HG02970 (cell line): Measurements from ENCODE around the gene ZNF28.
"Not testable (repeated sequence)": the region's sequence is repeated elsewhere in the genome, so short reads cannot be mapped to it uniquely, and the experiment has no call there.

ENCODE experiments used
- ATAC-seq: cut with Tn5 transposase; IDR thresholded peaks from one replicate; pipeline ENCODE4 v1.9.1; 2021; ENCODE audit warnings: mild to moderate bottlenecking, moderate library complexity, moderate number of reproducible peaks; ENCODE audit not compliant: unreplicated experiment, low FRiP score

The ZNF28 gene

DNA sequence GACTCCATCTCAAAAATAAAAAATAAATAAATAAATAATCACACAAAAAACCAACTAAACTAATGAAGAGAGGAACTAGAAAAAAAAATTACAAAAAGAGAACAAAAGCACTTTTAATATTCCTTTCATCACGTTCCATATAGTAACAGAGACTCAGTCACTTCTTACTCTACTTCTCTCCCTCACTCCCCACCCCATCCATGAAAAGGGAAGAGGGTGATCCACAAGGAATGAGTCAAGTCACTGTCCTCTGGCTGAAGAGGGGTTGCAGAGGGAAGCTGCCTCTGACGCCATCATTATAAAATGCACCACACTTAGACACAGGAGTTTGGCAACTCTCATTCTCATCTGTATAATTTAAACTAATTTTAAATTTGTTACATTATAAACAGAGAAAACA is 38.6 kb downstream of the ZNF28 start:
- not testable (repeated sequence) for ATAC-seq

DNA sequence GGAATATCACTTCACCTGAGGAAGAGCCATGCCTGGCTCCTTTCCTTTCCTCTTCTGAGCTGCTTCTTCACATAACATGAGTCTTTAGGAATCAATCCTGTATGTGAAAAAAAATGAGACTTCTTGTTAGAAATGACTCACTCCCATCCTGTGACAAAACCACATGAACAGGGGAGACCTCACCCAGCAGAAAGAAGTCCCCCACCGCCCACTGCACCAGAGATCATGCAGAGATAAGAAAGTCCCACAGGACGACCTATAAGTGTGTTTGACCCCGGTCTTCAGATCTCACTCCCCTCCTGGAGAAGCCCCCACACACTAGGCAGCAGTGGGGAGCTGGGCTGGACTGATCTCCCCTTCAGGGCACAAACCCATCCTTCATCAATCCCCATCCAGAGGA is 42.6 kb downstream of the ZNF28 start:
- no peak for ATAC-seq

DNA sequence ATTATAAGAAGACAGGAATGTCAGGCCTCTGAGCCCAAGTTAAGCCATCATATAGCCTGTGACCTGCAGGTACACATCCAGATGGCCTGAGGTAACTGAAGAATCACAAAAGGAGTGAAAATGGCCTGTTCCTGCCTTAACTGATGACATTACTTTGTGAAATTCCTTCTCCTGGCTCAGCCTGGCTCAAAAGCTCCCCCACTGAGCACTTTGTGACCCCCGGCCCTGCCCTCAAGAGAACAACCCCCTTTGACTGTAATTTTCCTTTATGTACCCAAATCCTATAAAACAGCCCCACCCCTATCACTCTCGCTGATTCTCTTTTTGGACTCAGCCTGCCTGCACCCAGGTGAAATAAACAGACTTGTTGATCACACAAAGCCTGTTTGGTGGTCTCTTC is 65.0 kb downstream of the ZNF28 start:
- not testable (repeated sequence) for ATAC-seq

DNA sequence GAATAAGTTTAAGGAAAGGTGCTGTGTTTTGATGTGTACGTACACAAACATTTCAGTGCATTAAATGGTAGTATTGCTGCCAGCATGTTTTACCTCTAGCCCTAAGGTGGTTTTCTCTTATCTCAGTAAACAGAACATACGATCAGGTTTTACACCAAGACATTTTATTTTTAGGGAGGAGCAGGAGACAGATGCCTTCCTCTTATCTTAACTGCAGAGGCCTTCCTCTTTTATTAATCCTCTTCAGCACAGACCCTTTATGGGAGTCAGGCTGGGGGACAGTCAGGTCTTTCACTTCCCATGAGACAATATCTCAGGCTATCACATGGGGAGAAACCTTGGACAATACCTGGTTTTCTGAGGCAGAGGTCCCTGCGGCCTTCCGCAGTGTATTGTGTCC is 71.7 kb downstream of the ZNF28 start:
- no peak for ATAC-seq

DNA sequence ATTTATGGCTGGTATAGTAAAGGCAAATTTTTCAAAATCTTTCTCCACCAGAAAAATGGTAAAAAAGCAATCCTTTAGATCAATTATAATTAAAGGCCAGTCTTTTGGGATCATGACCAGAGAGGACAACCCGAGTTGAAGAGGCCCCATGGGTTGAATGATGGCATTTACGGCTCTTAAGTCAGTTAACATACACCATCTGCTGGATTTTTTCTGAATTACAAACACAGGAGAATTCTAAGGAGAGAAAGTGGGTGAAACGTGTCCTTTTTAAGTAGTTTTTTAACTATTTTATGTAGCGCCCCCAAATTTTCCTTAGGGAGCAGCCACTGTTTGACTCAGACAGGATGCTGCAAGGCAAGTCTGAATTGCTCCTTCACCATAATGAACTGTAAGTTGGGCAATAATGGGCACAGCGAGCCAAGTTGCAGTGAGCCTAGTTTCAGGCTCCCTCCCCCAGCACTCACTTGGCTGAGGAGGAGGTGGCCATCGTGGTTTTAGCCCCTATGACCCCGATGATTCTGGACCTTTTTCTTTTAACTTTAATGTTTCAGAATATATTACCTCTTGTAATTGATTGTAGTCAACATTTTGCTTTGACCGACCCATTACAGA is 73.0 kb downstream of the ZNF28 start:
- ATAC-seq: no peak
